B cell (primary cell): ENCODE measurements around the gene ALDH8A1.

Experiments
- CTCF ChIP-seq: fragments of 200-600 bp; IDR thresholded peaks from one replicate; pipeline ENCODE4 v1.8.0; 2022; ENCODE audit warnings: antibody characterized with exemption, mild to moderate bottlenecking
- EZH2 ChIP-seq: IDR thresholded peaks from 2 replicates; pipeline ENCODE4 v1.6.1; 2012; ENCODE audit warnings: borderline replicate concordance, low read depth, mild to moderate bottlenecking, moderate library complexity, low read length; ENCODE audit not compliant: insufficient read depth, poor library complexity, severe bottlenecking

DNA sequence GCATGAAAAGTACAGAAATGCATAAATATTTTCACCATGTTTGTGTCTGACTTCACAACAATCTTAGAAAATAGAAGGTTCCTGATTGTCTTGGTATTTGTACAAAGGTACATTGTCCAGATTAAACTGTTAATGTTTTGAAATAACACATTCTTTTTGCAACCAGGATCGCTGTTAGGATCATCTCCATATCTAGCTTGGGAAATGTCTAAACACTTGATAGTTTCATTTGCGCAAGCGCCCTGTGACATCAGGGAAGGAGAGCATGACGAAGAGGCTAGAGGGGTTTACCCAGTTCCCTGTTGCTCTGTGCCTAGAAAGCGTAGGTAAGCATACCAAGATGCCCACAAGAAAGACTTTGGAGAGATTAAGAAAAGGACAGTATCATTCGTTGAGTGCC is 19.4 kb downstream of the ALDH8A1 start:
- TF ChIP-seq CTCF = no peak
- no peak for TF ChIP-seq EZH2
